Measurements from ENCODE around the gene LRRC17. TPM values are rescaled to one million over a fixed set of nuclear protein-coding genes. Genes with fewer than 3 reads are reported as not detected.
A peak's percentile ranks its signal among the peaks of the same experiment; 100 is the strongest.

LRRC17 gene
- total RNA-seq, 1 experiment from 2014 or later, result 20.2 TPM

GRCh38 chr7:102988631-102989560 lies 76.1 kb downstream of the LRRC17 start:
- DNase-seq (ENCODE audit: low spot score), result no peak

DNA sequence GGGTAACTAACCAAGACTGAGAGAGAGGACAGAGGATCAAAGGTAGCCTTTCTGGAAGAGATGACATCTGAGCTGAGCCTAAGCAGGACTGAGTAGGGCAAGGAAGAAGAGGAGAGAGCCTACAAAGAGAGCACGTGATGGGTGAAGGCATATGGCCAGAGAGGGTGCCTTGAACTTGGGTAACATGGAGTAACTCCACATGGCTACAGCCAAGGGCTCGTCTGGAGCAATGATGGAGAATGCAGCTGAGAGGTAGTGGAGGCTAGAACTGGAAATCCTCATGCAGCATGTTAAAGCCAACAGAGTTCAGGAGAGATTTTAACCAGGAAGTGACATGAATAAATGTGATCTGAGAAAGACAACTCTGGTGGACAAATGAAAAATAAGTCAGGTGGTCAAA lies 77.8 kb downstream of the LRRC17 start:
- DNase-seq (ENCODE audit: low spot score), result no peak

GRCh38 chr7:102991077-102991539 lies 78.3 kb downstream of the LRRC17 start:
- no peak for DNase-seq (ENCODE audit: low spot score)

DNA sequence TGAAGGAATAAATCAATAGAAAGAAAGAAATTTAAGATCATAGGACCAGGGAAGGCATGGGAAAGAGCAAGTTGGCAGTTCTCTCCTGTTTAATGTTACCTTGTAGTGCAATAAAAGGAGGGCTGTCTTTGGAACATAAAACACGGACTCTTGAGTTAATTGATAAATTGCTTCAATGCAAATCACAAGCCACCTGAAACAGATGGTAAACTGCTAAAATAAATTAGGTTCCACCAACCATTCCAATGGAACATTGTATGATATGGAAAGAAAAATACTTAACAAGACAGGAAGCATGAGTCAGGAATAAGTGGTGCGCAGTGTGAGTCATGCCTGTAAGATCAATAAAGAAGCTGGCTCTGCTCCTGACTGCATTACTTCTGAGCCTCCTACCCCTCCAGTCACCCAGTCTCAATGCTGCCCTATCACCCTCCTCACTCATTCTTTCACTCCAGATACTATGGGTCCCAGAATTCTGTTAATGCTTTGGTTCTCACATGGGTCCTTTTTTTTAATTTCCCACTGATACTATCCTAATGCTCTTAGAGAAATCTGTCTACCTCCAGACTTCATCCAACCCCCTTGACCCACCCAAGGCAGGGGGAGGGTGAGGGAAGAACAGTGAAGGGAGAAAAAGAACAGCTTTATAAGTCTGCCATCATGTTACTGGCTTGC lies 78.9 kb downstream of the LRRC17 start:
- peak; percentile 93 for DNase-seq (ENCODE audit: low spot score)

DNA sequence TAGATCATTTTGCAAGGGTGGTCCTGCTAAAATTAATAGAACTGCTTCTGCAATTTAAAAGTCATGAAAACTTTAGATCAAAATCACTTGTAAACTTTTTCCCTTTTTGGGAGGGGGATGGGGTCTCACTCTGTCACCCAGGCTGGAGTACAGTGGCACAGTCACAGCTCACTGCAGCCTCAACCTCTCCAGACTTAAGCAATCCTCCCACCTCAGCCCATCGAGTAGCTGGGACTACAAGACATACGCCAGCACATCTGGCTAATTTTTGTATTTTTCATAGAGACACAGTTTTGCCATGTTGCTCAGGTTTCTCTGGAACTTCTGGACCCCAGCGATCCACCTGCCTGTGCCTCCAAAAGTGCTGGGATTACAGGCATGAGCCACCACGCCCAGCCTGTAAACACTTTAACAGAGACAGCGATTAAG lies 79.7 kb downstream of the LRRC17 start:
- DNase-seq (ENCODE audit: low spot score), result no peak

- DNase-seq (ENCODE audit: low spot score), result peak; percentile 74
Observed at GRCh38 chr7:102992938-102993717, 80.3 kb downstream of the LRRC17 start.

DNA sequence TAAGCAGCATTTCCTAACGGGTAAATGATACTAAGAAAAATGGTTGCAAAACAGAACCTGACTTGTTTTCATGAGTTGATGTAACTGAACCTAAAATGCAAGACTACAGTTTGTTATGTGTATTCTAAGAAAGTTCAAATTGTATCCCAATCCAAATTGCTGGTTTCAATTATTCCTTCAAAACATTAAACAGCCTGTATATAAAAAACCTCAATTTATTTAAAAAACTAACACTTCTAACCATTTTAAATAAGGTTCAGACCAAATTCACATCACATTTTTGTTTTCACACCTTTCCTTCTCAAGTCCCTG lies 80.9 kb downstream of the LRRC17 start:
- DNase-seq (ENCODE audit: low spot score), result no peak

- DNase-seq (ENCODE audit: low spot score), result no peak
Observed at GRCh38 chr7:102994567-102994966, 81.8 kb downstream of the LRRC17 start.

Other genes starting within 250 kb of the LRRC17 start
- gene POLR2J2, start 241.3 kb upstream of the LRRC17 start, total RNA-seq (2014; rRNA removed; shearing (Covaris generic)), result 0.15 TPM in 1 of 2 replicates, not detected in the other
- 7.3 TPM in 2 replicates for gene FAM185A, start 164.0 kb upstream of the LRRC17 start, total RNA-seq (2014; rRNA removed; shearing (Covaris generic))
- 0.08 and 0.50 TPM in 2 replicates for gene FBXL13, start 161.8 kb downstream of the LRRC17 start, total RNA-seq (2014; rRNA removed; shearing (Covaris generic))
- 50.7 and 57.7 TPM in 2 replicates for gene ARMC10, start 162.1 kb downstream of the LRRC17 start, total RNA-seq (2014; rRNA removed; shearing (Covaris generic))
- gene NAPEPLD, start 236.1 kb downstream of the LRRC17 start, total RNA-seq (2014; rRNA removed; shearing (Covaris generic)), result 3.6 and 5.0 TPM in 2 replicates

Measured in H4 (cell line).